ENCODE measurements around the gene KLHL29.

- TF ChIP-seq USF2 (IDR thresholded peaks at IDR 0.05; ENCODE audit: borderline replicate concordance, low read depth, low read length), result no peak
- no peak for TF ChIP-seq FOXM1 (IDR thresholded peaks at IDR 0.05; ENCODE audit: low read depth, low read length)
- TF ChIP-seq CTCF (IDR thresholded peaks at IDR 0.05 in 2 of 3, conservative IDR thresholded peaks at IDR 0.05 in 1 of 3; ENCODE audit: control insufficient read depth in 2 of 3, extremely low read depth in 1 of 3, insufficient read depth in 1 of 3, low read depth in 3 of 3, low read length in 3 of 3), result no peak
- TF ChIP-seq SMAD1 (IDR thresholded peaks at IDR 0.05; ENCODE audit: low read depth, partially characterized antibody), result no peak
- TF ChIP-seq EZH2 (IDR thresholded peaks at IDR 0.05; ENCODE audit: borderline replicate concordance, control insufficient read depth, low read depth, low read length), result no peak
- TF ChIP-seq SIN3A (IDR thresholded peaks at IDR 0.05; ENCODE audit: low read depth, low read length), result no peak
- no peak for TF ChIP-seq PKNOX1 (IDR thresholded peaks at IDR 0.05)
- TF ChIP-seq ELK1 (IDR thresholded peaks at IDR 0.05; ENCODE audit: low read depth, low read length), result no peak
- TF ChIP-seq POLR2A (IDR thresholded peaks at IDR 0.05; ENCODE audit: low read depth, low read length), result no peak
- no peak for TF ChIP-seq POLR2AphosphoS5 (IDR thresholded peaks at IDR 0.05; ENCODE audit: low read length)
- TF ChIP-seq SRF (IDR thresholded peaks at IDR 0.05; ENCODE audit: low read depth in 2 of 2, low read length in 2 of 2), result no peak
- TF ChIP-seq RAD21 (IDR thresholded peaks at IDR 0.05; ENCODE audit: insufficient read depth, low read depth, low read length), result no peak
Measured at GRCh38 chr2:23456396-23456795, 71.4 kb downstream of the KLHL29 start.
